Stimulated activated CD8-positive, alpha-beta memory T cell treated with anti-CD3 and anti-CD28 coated beads, Interleukin-4, amount 100 ng/mL, for 4 hours (primary cell): ENCODE results near the gene UBE2E1.

Experiments used
- DNase-seq, 2 donors: peaks; one replicate each; pipeline ENCODE4 v3.0.0-alpha.2; 2020; ENCODE audit warnings: low read depth in 2 of 2, low spot score in 1 of 2

Gene UBE2E1

GRCh38 chr3:23795096-23795495 lies 10.7 kb upstream of the UBE2E1 start:
- DNase-seq, result no peak

DNA sequence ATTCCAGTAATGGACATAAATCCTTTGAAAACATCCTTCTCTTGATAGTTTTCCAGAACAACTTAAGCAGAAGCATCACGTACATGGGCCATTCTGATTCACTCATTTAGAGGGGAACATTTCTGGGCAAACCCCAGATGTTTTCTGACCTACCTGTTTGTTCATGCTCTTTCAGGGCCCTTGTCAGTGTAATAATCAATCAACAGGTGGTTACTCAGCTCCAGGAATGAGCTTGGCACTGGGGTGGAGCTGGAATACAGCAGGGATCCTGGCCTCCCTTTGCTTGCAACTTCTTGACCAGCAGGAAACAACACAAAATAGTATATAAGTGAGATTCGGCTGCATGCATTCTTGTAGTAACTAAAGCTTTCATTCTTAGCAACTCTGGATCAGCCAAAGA lies 9.2 kb upstream of the UBE2E1 start:
- DNase-seq, result no peak

GRCh38 chr3:23797491-23797890 lies 8.3 kb upstream of the UBE2E1 start:
- DNase-seq, result no peak

GRCh38 chr3:23798456-23798855 lies 7.3 kb upstream of the UBE2E1 start:
- DNase-seq, result no peak

DNA sequence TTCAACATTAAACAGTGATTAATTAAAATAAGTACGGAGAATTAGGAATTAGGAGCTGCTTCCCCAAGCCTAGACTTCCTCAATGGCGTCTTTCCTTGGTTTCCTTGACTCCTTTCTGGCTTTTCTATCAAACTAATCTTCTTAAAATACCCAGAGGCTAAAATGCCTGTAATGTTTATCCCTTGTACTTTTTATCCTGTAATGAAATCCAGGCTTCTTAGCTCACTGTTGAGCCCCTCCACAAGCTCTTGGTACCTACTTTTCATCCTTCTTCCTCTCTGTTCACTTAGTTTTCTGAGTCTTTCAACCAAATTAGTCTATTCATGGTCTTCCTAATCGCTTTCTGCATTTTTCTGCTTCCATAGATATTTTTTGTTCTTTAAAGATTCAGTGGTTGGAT lies 6.9 kb upstream of the UBE2E1 start:
- no peak for DNase-seq

DNA sequence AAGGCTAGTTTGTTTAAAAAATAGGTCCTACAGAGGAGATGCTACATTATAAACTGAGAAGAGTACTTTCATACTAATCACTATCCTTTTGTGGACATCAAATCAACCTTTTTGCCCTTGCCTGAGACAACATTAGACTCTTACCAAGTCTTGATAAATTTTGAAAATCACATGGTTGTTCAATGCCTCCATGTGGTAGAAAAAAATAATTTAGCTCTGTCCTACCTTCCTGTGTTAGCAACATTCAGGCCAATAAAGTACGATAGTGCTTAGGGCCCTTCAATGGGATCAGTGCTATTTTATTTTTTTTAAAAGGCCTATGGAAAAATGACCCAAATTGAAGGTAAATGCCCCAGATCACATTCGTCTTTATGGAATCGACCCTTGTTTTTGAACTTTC lies 5.0 kb upstream of the UBE2E1 start:
- no peak for DNase-seq

DNA sequence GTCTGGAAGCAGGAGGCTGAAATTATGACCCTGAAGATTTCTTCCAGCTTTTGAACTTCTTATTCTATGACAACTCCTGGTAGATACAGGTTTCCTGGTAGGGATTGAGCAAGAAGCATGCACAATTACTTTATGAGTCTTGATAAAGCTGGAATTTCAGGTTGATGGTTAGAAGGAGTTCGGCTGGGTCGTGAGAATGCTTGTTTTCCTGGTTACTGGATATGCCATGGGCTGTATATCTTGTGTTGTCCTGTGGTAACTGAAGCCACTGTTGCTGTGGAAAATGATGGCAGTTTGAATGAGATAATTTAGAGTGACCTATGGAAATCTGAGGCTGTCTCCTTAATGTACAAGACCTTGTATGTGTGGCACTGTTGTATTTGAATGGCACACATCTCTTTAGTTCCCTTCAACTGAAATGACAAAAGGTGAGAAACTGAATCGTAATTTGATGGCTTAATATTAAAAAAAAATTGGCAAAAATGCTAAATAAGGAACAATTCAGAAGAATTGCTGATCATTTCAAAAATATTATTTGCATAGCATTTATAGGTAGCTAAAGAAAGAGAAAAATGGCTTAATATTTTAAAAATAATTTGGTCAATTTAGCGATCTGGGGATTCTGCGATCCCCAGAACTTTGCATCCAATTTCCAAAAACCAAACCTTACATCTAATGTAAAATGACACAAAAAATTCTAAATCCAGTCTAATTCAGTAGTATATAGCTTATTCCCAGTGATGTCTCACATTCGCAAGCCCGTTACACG lies 1.1 kb upstream of the UBE2E1 start:
- no peak for DNase-seq

DNA sequence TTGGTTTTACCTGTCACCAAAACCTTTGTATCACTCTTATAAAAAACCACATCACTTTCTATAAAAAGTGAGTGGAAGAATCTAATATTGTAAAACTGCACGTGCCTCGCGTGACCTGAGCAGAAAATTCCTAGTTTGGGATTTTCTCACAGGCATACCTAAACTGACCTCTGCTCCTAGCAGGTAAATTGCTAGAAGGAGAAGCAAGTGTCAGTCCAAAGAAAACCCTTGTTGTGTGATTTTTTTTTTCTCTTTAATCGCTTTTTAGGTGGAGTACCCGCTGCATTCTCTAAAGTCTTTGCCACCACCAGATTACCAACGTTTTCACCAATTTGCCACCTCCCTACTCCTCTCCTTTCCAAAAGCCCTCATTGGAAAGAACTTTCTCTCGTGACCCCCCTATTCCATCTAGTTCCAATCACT lies 534 bp upstream of the UBE2E1 start:
- no peak for DNase-seq

GRCh38 chr3:23806534-23807423 lies 1.0 kb downstream of the UBE2E1 start:
- DNase-seq, result no peak

GRCh38 chr3:23807424-23808015 lies 1.8 kb downstream of the UBE2E1 start:
- no peak for DNase-seq

- no peak for DNase-seq
These were observed 2.8 kb downstream of the UBE2E1 start for GRCh38 chr3:23808525-23808924.

DNA sequence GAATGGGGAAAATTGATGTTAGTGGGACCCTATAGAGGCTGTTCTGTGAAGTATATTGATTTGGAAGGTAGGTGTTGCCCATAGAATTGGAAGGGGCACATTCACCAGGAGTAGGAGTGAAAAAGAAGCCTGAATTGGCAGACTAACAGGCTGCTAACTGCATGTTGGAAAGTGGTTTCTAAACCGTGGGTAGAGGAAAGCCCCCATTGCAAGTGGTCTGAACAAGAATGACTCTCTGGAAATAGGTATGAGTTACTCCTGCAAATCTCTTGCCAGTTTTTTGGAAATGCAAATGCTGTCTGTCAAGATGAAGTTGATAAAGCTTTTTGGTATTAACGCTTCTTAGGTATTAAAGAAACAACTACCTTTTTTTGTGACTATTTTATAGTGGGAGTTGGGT lies 3.5 kb downstream of the UBE2E1 start:
- no peak for DNase-seq

GRCh38 chr3:23809840-23810342 lies 4.1 kb downstream of the UBE2E1 start:
- no peak for DNase-seq

DNA sequence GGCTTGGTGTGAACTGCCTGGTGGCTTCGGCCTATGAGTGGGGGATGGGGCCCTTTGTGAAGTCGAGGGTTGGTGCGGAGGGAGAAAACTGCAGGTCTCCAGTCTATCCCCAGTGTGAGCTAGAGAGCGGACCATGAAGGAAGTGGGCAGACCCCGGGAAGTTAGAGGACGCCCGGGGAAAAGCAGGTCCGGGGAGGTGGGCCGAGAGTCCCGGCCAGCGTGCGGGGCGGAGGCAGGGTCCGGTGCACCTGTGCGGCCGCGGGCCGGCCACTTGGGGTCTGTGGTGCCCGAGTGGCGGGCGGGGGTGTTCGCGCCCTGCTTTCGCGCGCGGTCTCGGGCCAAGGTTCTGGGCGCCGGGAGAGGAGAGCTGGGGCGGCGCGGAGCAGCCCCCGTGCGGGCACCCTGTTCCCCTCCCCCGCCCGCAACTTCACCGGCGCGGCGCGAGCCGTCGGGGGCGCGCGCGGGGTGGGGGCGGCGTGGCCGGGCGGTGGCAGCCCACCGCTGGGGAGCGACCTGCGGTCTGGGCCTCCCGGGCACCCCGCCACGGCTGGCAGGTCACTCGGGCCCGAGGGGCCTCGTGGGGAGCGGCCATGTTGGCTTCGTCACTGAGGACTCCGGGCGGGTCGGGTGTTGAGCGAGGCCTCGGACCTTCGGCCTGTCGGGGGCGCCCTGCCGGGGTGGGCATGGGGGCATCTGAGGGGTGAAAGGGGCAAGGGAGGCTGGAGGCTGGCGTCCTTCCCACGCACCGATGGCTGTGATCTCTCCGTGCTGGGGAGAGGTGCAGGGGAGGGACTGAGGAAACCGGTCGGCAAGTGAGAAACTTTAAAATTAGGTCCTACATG lies 4.8 kb downstream of the UBE2E1 start:
- no peak for DNase-seq

DNA sequence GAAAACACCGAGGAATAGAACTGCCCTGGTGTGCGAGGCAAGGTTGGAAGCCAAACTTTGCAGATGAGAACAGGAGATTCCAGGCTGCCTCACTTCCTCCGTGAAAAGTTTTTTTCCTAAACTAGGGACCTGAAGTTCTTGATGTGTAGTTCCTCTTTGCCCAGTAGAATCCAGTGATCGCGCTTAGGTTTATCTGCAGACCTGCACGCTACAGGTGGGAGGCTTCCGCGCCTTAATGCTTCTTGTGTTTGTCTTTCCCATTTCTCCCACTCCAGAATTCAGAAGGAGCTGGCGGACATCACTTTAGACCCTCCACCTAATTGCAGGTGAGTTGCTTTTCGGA lies 5.4 kb downstream of the UBE2E1 start:
- DNase-seq, result no peak

GRCh38 chr3:23811919-23812318 lies 6.2 kb downstream of the UBE2E1 start:
- no peak for DNase-seq

DNA sequence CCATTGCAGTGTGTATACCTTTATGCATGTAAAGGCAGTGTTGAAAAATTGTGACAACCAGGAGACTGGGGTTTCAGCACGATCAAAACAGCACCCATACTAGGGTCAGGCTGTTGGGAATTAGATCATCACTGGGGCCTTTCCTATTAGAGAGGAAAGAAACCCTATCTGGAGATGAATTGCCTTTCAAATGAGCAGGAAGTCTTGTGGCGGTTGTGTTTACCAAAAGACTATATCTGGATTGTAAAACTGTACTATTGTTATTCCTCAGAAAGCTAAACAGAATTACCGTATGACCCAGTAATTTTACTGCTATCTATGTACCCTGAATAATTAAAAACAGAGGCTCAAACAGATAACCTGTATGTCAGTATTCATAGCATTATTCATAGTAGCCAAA lies 10.1 kb downstream of the UBE2E1 start:
- DNase-seq, result no peak

GRCh38 chr3:23816721-23817120 lies 11.0 kb downstream of the UBE2E1 start:
- DNase-seq, result no peak

GRCh38 chr3:23817508-23818223 lies 11.9 kb downstream of the UBE2E1 start:
- DNase-seq, result no peak

DNA sequence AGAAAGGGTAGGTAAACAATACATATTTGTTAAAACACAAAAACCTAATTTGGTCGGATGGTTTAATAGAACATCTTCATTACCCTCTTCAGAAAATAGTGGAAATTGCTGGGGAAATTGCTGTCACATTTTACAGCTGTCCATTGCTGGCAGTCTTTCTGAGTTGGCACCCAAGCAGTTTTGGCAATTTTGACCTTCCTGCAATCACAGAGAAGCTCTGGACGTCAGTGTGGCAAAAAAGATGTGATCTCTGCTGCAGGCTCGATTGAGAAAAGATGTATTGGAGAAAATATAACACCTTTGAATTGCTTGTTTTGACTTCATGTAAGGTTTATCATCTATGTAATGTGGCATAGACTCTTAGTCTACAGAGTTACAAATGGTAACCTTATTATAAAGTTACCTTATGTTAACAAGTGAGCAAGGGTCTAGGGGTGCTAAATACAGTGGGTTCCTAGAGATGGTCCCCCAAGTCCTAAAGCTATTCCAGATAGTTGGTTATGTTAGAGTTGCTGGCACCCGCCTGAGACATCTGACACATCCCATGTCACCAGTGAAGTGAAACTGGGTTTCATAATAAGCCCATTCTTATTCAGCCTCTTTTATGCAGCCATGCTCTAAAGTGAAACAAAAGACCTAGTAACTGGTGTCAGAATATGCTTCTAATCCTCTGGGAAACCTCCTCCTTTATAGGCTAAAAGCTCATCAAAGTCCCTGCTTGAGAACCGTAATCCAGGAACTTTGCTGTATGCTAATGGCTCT lies 14.0 kb downstream of the UBE2E1 start:
- no peak for DNase-seq
